Panc1 (cell line): Measurements from ENCODE around the gene DLEU7. TPM values are rescaled to one million over a fixed set of nuclear protein-coding genes. Genes with fewer than 3 reads are reported as not detected.

ENCODE experiments used
- ATAC-seq: fragments of 200-7000 bp; cut with Tn5 transposase; 2 replicates; pipeline ENCODE4 v1.9.1; 2020; ENCODE audit warnings: mild to moderate bottlenecking, moderate library complexity
- BruUV-seq: library from RNA; stranded (reverse); fragments of 400-500 nt; replicated peaks from 2 replicates; lab custom pipeline; 2021; lab: Mats Ljungman, UMichigan
- CTCF ChIA-PET: fragments of 300-600 bp; sonication (Branson Sonifier 250); formaldehyde crosslinking; loops from one replicate; lab custom pipeline; 2022; ENCODE audit warnings: antibody characterized with exemption; lab: Charles Lee
- POLR2A ChIA-PET: fragments of 300-600 bp; sonication (Branson Sonifier 250); formaldehyde crosslinking; loops from one replicate; lab custom pipeline; 2022; ENCODE audit warnings: antibody characterized with exemption; lab: Charles Lee
- DNase-seq: peaks from one replicate; pipeline ENCODE4 v3.0.0-alpha.2; 2010; ENCODE audit warnings: low read depth, low spot score
- H3K27ac ChIP-seq: 2 replicates; pipeline ENCODE4 v1.5.1; 2011; ENCODE audit warnings: mild to moderate bottlenecking, low read length, inconsistent platforms
- H3K27me3 ChIP-seq: fragments of 200-500 bp; sonication (Bioruptor generic); 2 replicates; pipeline ENCODE4 v1.6.0; 2014; ENCODE audit warnings: low read length, inconsistent platforms; ENCODE audit not compliant: control insufficient read depth, insufficient read depth
- H3K36me3 ChIP-seq: fragments of 200-500 bp; sonication (Bioruptor generic); 2 replicates; pipeline ENCODE4 v1.5.1; 2014; ENCODE audit warnings: inconsistent platforms, mild to moderate bottlenecking, low read length, moderate library complexity; ENCODE audit not compliant: control insufficient read depth, insufficient read depth
- H3K4me1 ChIP-seq: 2 replicates; pipeline ENCODE4 v1.5.1; 2011; ENCODE audit warnings: inconsistent platforms, mild to moderate bottlenecking, low read length, moderate library complexity; ENCODE audit not compliant: control insufficient read depth, insufficient read depth
- H3K4me3 ChIP-seq, 2 experiments: 2 replicates each; pipeline ENCODE4 v1.5.1; 2011 to 2012; ENCODE audit warnings: low read depth in 2 of 2, low read length in 2 of 2, mild to moderate bottlenecking in 2 of 2, inconsistent platforms in 1 of 2, moderate library complexity in 1 of 2
- H3K9me3 ChIP-seq: fragments of 200-500 bp; sonication (Bioruptor generic); 2 replicates; pipeline ENCODE4 v1.5.1; 2014; ENCODE audit warnings: low read depth, mild to moderate bottlenecking, inconsistent platforms, low read length, moderate library complexity; ENCODE audit not compliant: control insufficient read depth, insufficient read depth
- CTCF ChIP-seq: fragments of 450-650 bp; IDR thresholded peaks from 2 replicates; pipeline ENCODE4 v1.5.1; 2017; ENCODE audit warnings: mild to moderate bottlenecking
- POLR2AphosphoS5 ChIP-seq: IDR thresholded peaks from 2 replicates; pipeline ENCODE4 v1.6.1; 2012; ENCODE audit warnings: mild to moderate bottlenecking, low read depth, low read length, moderate library complexity
- REST ChIP-seq, 2 experiments: IDR thresholded peaks; 2 replicates each; pipeline ENCODE4 v1.6.1; 2011 to 2012; ENCODE audit warnings: low read depth in 2 of 2, control low read depth in 1 of 2, low read length in 1 of 2, mild to moderate bottlenecking in 1 of 2, moderate library complexity in 1 of 2; ENCODE audit not compliant: insufficient read depth in 1 of 2
- SIN3A ChIP-seq: IDR thresholded peaks from 2 replicates; pipeline ENCODE4 v1.6.1; 2012; ENCODE audit warnings: low read depth, mild to moderate bottlenecking, low read length, moderate library complexity, borderline replicate concordance; ENCODE audit not compliant: insufficient read depth
- TCF7L2 ChIP-seq: IDR thresholded peaks from 2 replicates; pipeline ENCODE4 v1.6.1; 2011; ENCODE audit warnings: mild to moderate bottlenecking, low read depth, low read length, inconsistent platforms
- in situ Hi-C: cut with HindIII; loops from 2 replicates; pipeline ENCODE4 v1.10.0; 2016; ENCODE audit warnings: low sequenced_read_pairs, low pct_unique_long_range_greater_than_20kb
- intact Hi-C: fragments of 100-400 bp; cut with micrococcal nuclease; formaldehyde crosslinking; loops from one replicate; pipeline ENCODE4 v1.10.0; 2022; ENCODE audit not compliant: unreplicated experiment
- total RNA-seq: library from RNA; stranded (reverse); gene quantifications from one replicate; pipeline ENCODE4 v1.2.1, GENCODE V29; 2021; ENCODE audit not compliant: unreplicated experiment

Gene DLEU7
- total RNA-seq, 1 experiment from 2014 or later, result not detected

GRCh38 chr13:50838031-50838430 is 5.5 kb downstream of the DLEU7 start:
- CTCF ChIA-PET, result no interaction called here
- Histone ChIP-seq H3K27me3 (no peaks in the 10 kb centered on the region), H3K9me3 (no peaks in the 10 kb centered on the region), H3K4me3 (no peak overlapping the region), H3K36me3 (no peaks in the 10 kb centered on the region), H3K27ac (no peak overlapping the region), H3K4me1 (no peaks in the 10 kb centered on the region)
- TF ChIP-seq POLR2AphosphoS5 (no peak), CTCF (no peak), SIN3A (no peak), TCF7L2 (no peak), REST (IDR thresholded peaks at IDR 0.05; ENCODE audit: insufficient read depth in 1 of 2, low read depth in 2 of 2, low read length in 1 of 2) (no peak)
- in situ Hi-C loops, result no loop called here
- DNase-seq, result no peak
- POLR2A ChIA-PET, result no interaction called here
- no peak for ATAC-seq
- intact Hi-C loops, result no loop called here
- no TSS peak for BruUV-seq

- no peak for ATAC-seq
- ChIA-PET POLR2A (no interaction called here), CTCF (no interaction called here)
- in situ Hi-C loops (no loop called here), intact Hi-C loops (no loop called here)
- H3K4me3 ChIP-seq, result no peak overlapping the region
- no TSS peak for BruUV-seq
- no peaks in the 10 kb centered on the region for H3K4me1 ChIP-seq
- H3K36me3 ChIP-seq, result no peaks in the 10 kb centered on the region
- no peak overlapping the region for H3K27ac ChIP-seq
- TF ChIP-seq CTCF (no peak), POLR2AphosphoS5 (no peak), REST (IDR thresholded peaks at IDR 0.05; ENCODE audit: insufficient read depth in 1 of 2, low read depth in 2 of 2, low read length in 1 of 2) (no peak), SIN3A (no peak), TCF7L2 (no peak)
- H3K9me3 ChIP-seq, result no peaks in the 10 kb centered on the region
- no peak for DNase-seq
- H3K27me3 ChIP-seq, result no peaks in the 10 kb centered on the region; the same call in 1 of the 2 replicates
Observed at GRCh38 chr13:50831512-50831911, 12.0 kb downstream of the DLEU7 start.
